Keratinocyte (primary cell): ENCODE results near the gene SLC17A2.

Experiments
- EZH2 ChIP-seq: IDR thresholded peaks from one replicate; pipeline ENCODE4 v1.6.1; 2012; ENCODE audit warnings: inconsistent platforms, mild to moderate bottlenecking, low read length, moderate library complexity
- TF ChIP-seq, protein P1 (sequence below), 3 experiments: IDR thresholded peaks in 1 of 3; conservative IDR thresholded peaks in 1 of 3; optimal IDR thresholded peaks in 1 of 3; 2 replicates in 2 of 3; 3 replicates in 1 of 3; pipeline versions ENCODE3 to v1.5.1; 2011; ENCODE audit warnings: low read length in 3 of 3, mild to moderate bottlenecking in 3 of 3, moderate library complexity in 2 of 3, control low read depth in 1 of 3, inconsistent platforms in 1 of 3; ENCODE audit not compliant: insufficient read depth in 2 of 3; ENCODE audit errors: extremely low read depth in 1 of 3

DNA sequence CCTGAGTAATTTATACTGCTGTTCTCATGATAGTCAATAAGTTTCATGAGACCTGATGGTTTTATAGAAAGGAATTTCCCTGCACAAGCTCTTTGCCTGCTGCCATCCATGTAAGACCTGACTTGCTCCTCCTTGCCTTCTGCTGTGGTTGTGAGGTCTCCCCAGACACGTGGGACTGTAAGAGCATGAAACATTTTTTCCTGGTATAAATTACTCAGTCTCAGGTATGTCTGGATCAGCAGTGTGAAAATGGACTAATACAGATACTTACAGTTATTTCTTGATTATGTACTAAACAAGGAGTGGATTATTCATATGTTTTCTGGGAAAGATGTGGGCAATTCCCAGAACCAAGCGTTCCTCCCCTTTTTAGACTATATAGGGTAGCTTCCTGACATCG, 30.2 kb upstream of the SLC17A2 start:
- TF ChIP-seq, protein P1, sequence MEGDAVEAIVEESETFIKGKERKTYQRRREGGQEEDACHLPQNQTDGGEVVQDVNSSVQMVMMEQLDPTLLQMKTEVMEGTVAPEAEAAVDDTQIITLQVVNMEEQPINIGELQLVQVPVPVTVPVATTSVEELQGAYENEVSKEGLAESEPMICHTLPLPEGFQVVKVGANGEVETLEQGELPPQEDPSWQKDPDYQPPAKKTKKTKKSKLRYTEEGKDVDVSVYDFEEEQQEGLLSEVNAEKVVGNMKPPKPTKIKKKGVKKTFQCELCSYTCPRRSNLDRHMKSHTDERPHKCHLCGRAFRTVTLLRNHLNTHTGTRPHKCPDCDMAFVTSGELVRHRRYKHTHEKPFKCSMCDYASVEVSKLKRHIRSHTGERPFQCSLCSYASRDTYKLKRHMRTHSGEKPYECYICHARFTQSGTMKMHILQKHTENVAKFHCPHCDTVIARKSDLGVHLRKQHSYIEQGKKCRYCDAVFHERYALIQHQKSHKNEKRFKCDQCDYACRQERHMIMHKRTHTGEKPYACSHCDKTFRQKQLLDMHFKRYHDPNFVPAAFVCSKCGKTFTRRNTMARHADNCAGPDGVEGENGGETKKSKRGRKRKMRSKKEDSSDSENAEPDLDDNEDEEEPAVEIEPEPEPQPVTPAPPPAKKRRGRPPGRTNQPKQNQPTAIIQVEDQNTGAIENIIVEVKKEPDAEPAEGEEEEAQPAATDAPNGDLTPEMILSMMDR (optimal IDR thresholded peaks at IDR 0.05 in 1 of 3, IDR thresholded peaks at IDR 0.05 in 1 of 3, conservative IDR thresholded peaks at IDR 0.05 in 1 of 3; ENCODE audit: extremely low read depth in 1 of 3, insufficient read depth in 2 of 3, low read length in 3 of 3) = no peak
- no peak for TF ChIP-seq EZH2
